HG02623 (cell line): Measurements from ENCODE around the gene MBOAT2.
A peak's percentile ranks its signal among the peaks of the same experiment; 100 is the strongest.

Experiments
- ATAC-seq: cut with Tn5 transposase; IDR thresholded peaks from one replicate; pipeline ENCODE4 v1.9.1; 2021; ENCODE audit warnings: moderate library complexity; ENCODE audit not compliant: unreplicated experiment

Gene MBOAT2

DNA sequence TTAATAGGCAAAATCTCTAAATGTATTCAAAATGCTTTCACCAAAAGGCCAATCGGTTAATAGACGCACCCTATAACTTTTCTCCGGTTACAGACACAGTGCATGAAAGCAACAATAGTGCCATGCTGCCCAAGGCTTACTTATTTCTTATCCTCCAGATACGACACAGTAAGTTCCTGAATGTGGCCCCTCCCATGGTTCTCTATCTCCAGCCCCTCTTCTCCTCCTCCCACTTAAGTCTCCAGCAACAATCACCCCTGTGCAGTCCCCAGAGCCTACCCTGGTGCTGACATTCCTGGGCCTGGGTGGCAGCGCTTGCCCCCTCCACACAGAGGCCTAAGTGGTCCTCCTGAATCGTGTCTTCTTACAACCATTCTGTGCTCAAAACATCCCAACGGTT, 169.6 kb downstream of the MBOAT2 start:
- no peak for ATAC-seq

DNA sequence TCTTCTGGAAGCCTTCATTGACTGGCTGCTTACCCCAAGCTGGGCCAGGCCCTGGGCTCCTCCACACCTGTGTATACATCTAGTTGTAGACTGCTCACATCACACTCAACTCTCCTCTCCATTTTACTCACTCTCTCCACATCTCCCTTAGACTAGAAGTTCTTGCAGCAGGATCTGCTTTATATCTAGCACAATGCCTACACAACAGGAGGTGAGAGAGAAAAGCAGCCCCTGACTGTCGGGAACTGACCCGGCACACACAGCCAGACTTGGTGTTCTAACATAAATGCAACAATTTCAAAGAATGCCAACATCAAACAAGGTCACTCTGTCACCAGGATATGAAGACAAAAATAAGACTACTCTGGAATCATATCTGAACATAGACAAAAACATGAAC, 172.0 kb downstream of the MBOAT2 start:
- no peak for ATAC-seq

GRCh38 chr2:8827729-8828128, 175.8 kb downstream of the MBOAT2 start:
- ATAC-seq = no peak

DNA sequence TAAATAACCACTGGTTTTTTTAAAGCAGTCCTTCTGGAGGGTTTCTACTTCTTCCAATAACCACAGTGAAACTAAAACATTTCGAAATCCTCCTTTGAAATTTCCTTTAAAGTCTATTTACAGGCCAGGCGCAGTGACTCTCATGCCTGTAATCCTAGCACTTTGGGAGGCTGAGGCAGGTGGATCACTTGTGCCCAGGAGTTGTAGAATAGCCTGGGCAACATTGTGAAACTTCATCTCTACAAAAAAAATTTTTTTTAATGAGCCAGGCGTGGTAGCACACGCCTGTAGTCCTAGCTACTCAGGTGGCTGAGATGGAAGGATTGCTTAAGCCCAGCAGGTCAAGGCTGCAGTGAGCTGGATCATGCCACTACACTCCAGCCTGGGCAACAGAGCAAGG, 181.3 kb downstream of the MBOAT2 start:
- no peak for ATAC-seq

DNA sequence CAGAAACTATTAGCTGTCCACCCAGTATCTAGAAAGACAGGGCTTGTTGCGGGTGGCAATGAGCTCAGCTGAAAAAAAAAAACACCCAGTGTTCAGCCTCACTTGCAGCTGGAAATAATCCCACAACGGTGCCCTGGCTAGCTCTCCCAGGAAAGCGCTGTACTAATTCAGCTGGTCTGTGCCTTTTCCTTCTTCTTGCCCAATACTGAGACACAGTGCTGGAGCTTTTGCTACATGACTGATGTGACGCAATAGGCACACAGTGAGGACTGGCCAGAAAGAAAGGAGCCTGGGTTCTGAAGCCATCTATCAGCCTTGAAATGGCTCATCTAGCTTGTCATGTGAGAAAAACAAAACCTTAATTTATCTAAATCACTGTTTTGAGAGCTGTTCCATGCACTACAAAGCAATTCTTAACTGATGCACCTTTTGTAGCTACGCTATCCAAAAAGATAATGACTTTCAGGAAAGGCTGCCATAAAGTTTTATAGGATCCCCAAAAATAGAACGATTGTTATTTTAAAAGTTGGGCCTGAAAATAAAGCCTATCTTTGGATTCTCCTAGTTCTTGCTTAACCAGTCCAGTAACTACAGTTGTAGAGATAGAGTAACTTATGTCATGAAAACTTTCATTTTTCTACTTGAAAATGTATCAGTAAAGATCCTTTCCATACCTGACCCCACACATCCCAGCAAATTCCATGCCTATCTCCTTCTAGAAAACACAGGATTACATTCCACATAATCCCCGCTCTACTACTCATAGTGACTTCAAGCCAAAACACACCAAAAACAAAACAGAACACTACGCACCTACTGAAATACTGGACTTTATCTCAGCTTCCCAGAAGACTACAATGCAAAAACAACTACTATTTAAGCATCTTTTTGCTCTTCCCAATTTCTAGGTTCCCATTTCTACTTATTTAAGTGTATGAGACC, 181.9 kb downstream of the MBOAT2 start:
- ATAC-seq = no peak

GRCh38 chr2:8819948-8820347, 183.5 kb downstream of the MBOAT2 start:
- no peak for ATAC-seq

- ATAC-seq = no peak
Measured at GRCh38 chr2:8819194-8819593, 184.3 kb downstream of the MBOAT2 start.

- no peak for ATAC-seq
Measured at GRCh38 chr2:8817221-8817620, 186.3 kb downstream of the MBOAT2 start.

DNA sequence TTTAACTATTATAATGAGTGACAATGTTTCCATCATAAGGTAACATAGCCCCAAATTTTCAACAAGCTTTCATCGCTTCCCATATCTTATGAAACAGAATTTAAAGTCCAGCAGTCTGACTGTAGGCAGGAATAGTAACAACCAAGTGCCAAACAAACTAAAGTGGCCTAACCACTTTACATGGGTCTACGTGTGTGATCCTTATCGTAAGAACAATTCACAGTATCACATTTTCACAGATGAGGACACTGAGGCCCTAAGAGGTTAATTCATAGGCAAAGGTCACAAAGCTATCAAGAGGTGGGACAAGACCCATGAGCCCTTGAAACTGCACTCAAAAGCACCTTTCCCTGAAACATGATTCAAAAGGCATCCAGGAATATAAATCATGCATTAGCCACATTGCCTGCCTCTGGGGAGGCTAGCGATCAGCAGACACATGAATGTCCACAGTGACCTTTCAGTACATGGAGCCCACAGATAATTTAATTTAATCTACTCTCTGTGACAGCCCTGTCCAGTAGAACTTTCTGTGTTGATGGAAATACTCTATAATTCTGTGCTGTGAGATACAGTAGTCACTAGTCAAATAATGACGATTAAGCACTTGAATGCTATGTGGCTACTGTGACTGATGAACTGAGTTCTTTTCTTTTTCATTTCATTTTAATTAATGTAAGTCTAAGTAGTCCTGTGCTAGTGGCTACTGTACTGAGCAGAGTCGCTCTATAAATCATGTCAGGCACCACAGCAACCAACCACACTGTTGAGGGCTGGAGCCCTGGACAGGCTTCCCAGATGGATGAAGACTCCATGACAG, 196.4 kb downstream of the MBOAT2 start:
- ATAC-seq = no peak

- no peak for ATAC-seq
Measured at GRCh38 chr2:8805278-8806210, 197.9 kb downstream of the MBOAT2 start.

DNA sequence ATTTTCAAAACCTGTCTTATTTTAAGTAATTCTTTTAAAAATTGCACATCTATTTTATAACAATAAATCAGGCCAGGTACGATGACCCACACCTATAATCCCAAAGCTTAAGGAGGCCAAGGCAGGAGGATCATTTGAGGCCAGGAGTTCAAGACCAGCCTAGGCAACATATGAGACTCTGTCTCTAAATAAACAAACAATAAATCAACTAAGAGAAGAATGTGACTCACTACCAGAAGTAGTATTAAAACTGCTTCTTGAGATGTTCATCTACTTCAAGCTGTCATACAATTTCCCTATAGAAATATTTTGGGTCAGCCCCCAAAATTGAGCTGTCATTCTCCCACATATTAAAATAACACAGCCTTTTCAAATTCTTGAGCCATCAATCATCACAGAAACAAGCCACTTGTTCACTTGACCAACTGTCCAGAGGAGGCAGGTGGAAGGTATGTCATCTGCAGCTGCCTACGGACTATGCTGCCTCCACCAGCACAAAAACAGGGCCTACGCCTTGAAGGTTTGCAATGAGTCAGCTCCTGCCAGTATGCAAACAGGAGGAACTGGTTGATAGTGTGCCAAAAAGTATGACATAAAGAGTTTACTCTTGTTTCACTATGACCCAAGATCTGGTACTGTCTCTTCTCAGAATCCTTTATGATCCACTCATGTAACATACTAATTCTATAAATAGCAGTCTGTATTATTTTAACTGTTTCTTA, 199.7 kb downstream of the MBOAT2 start:
- peak; percentile 97 for ATAC-seq

DNA sequence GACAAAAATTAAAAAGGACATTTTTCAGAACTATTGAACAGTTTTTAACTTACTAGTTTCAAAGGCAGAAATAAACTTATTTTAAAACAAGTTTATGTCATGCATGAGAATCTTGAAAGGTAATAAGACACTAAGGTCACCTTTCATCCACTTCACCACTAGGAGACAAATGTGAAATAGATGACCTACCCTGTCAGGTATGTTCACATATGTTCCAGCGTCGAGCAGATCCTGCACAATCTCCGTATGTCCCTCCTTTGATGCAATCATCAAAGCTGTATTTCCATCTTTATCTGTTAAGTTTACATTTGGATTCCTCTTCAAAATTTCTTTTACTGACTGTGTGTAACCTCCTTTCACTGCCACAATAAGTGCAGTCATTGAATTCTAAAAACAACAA, 200.7 kb downstream of the MBOAT2 start:
- no peak for ATAC-seq
